K562 (cell line): ENCODE data around the gene FBXL12. TPM values are rescaled to one million over a fixed set of nuclear protein-coding genes. Genes with fewer than 3 reads are reported as not detected.

Experiments
- CEBPB ChIP-seq: fragments of 450-650 bp; IDR thresholded peaks from 2 replicates; pipeline ENCODE4 v1.6.1; 2016; ENCODE audit warnings: missing genetic modification characterization, missing compliant biosample characterization
- CHD1 ChIP-seq: fragments of 200-600 bp; sonication (generic); IDR thresholded peaks from one replicate; pipeline ENCODE4 v1.6.1; 2012; ENCODE audit warnings: mild to moderate bottlenecking, moderate library complexity, low read length, inconsistent platforms
- CHD4 ChIP-seq: fragments of 200-600 bp; sonication (generic); IDR thresholded peaks from 3 replicates; pipeline ENCODE4 v1.6.1; 2012; ENCODE audit warnings: low read depth, mild to moderate bottlenecking, mixed read lengths, low read length, inconsistent platforms; ENCODE audit not compliant: insufficient read depth, insufficient replicate concordance, poor library complexity, severe bottlenecking
- HDAC3 ChIP-seq: fragments of 450-650 bp; IDR thresholded peaks from 2 replicates; pipeline ENCODE4 v1.6.1; 2018; ENCODE audit warnings: borderline replicate concordance, mild to moderate bottlenecking, moderate library complexity; ENCODE audit not compliant: partially characterized antibody
- HMGXB4 ChIP-seq: sonication (generic); formaldehyde crosslinking; IDR thresholded peaks from 2 replicates; pipeline ENCODE4 v1.8.1; 2023; ENCODE audit warnings: mild to moderate bottlenecking, missing genetic modification reagents
- LARP7 ChIP-seq: fragments of 450-650 bp; IDR thresholded peaks from 2 replicates; pipeline ENCODE4 v1.6.1; 2016
- LCOR ChIP-seq: sonication (generic); formaldehyde crosslinking; IDR thresholded peaks from 2 replicates; pipeline ENCODE4 v1.8.0; 2022; ENCODE audit warnings: mild to moderate bottlenecking, missing genetic modification reagents
- NFXL1 ChIP-seq: fragments of 450-650 bp; formaldehyde crosslinking; IDR thresholded peaks from 2 replicates; pipeline ENCODE4 v1.4.0; 2021; ENCODE audit warnings: mild to moderate bottlenecking
- PURB ChIP-seq: sonication (generic); formaldehyde crosslinking; IDR thresholded peaks from 2 replicates; pipeline ENCODE4 v1.9.0; 2021; ENCODE audit warnings: low read depth, mild to moderate bottlenecking, missing genetic modification reagents
- RBM15 ChIP-seq: fragments of 200-400 bp; formaldehyde crosslinking; IDR thresholded peaks from 2 replicates; pipeline ENCODE4 v1.6.1; 2018; ENCODE audit warnings: mild to moderate bottlenecking, low read length, moderate library complexity; ENCODE audit not compliant: insufficient read depth
- SREBF1 ChIP-seq: fragments of 150-350 bp; IDR thresholded peaks from 2 replicates; pipeline ENCODE4 v1.6.1; 2014; ENCODE audit warnings: antibody characterized with exemption, low read depth, low read length, borderline replicate concordance
- STAG1 ChIP-seq: sonication (generic); formaldehyde crosslinking; IDR thresholded peaks from 2 replicates; pipeline ENCODE4 v1.5.0; 2020; ENCODE audit warnings: missing genetic modification reagents, borderline replicate concordance
- polyA plus RNA-seq, 8 experiments: library from polyadenylated mRNA; depleted of rRNA in 4 of 8; stranded (reverse) in 5 of 8; unstranded in 3 of 8; fragments of >200 nt; fragmentation: Nextera tagmentation in 2 of 8; fragmentation: Illumina TruSeq in 1 of 8; extraction: Ambion mirVana in 2 of 8; extraction: Trizol in 1 of 8; gene quantifications; 2 replicates each; pipeline versions ENCODE4 v1.2.1 to v1.2.3, GENCODE V29; 2011 to 2014; ENCODE audit warnings: inconsistent platforms in 1 of 8, missing spikeins in 1 of 8
- total RNA-seq, 7 experiments: library from RNA; depleted of rRNA in 6 of 7; stranded (reverse); fragments of >200 nt in 6 of 7; fragmentation: Illumina TruSeq in 2 of 7; extraction: Trizol in 2 of 7; gene quantifications; 2 replicates each; pipeline versions ENCODE4 v1.2.1 to v1.2.3, GENCODE V29; 2011 to 2021; ENCODE audit warnings: low replicate concordance in 1 of 7
- TF ChIP-seq, protein P1 (sequence below), 2 experiments: fragments of 450-650 bp; IDR thresholded peaks; 2 replicates each; pipeline ENCODE4 v1.6.1; 2016; ENCODE audit warnings: mild to moderate bottlenecking in 2 of 2, borderline replicate concordance in 1 of 2, low read depth in 1 of 2, moderate library complexity in 1 of 2
- TF ChIP-seq, protein P2 (sequence below): fragments of 250-450 bp; sonication (Bioruptor Pico); IDR thresholded peaks from 2 replicates; pipeline ENCODE4 v1.5.0; 2020; ENCODE audit warnings: mild to moderate bottlenecking, borderline replicate concordance

Gene FBXL12
- total and polyA plus RNA-seq, 9 of the 15 experiments (the other 6 are each of a cell fraction or from before 2014, with no cell fraction given) = 2.7 to 40.5 (median 26.5) TPM

GRCh38 chr19:9818734-9819595 lies at the start of gene FBXL12 (continued):
- TF ChIP-seq, protein P1, sequence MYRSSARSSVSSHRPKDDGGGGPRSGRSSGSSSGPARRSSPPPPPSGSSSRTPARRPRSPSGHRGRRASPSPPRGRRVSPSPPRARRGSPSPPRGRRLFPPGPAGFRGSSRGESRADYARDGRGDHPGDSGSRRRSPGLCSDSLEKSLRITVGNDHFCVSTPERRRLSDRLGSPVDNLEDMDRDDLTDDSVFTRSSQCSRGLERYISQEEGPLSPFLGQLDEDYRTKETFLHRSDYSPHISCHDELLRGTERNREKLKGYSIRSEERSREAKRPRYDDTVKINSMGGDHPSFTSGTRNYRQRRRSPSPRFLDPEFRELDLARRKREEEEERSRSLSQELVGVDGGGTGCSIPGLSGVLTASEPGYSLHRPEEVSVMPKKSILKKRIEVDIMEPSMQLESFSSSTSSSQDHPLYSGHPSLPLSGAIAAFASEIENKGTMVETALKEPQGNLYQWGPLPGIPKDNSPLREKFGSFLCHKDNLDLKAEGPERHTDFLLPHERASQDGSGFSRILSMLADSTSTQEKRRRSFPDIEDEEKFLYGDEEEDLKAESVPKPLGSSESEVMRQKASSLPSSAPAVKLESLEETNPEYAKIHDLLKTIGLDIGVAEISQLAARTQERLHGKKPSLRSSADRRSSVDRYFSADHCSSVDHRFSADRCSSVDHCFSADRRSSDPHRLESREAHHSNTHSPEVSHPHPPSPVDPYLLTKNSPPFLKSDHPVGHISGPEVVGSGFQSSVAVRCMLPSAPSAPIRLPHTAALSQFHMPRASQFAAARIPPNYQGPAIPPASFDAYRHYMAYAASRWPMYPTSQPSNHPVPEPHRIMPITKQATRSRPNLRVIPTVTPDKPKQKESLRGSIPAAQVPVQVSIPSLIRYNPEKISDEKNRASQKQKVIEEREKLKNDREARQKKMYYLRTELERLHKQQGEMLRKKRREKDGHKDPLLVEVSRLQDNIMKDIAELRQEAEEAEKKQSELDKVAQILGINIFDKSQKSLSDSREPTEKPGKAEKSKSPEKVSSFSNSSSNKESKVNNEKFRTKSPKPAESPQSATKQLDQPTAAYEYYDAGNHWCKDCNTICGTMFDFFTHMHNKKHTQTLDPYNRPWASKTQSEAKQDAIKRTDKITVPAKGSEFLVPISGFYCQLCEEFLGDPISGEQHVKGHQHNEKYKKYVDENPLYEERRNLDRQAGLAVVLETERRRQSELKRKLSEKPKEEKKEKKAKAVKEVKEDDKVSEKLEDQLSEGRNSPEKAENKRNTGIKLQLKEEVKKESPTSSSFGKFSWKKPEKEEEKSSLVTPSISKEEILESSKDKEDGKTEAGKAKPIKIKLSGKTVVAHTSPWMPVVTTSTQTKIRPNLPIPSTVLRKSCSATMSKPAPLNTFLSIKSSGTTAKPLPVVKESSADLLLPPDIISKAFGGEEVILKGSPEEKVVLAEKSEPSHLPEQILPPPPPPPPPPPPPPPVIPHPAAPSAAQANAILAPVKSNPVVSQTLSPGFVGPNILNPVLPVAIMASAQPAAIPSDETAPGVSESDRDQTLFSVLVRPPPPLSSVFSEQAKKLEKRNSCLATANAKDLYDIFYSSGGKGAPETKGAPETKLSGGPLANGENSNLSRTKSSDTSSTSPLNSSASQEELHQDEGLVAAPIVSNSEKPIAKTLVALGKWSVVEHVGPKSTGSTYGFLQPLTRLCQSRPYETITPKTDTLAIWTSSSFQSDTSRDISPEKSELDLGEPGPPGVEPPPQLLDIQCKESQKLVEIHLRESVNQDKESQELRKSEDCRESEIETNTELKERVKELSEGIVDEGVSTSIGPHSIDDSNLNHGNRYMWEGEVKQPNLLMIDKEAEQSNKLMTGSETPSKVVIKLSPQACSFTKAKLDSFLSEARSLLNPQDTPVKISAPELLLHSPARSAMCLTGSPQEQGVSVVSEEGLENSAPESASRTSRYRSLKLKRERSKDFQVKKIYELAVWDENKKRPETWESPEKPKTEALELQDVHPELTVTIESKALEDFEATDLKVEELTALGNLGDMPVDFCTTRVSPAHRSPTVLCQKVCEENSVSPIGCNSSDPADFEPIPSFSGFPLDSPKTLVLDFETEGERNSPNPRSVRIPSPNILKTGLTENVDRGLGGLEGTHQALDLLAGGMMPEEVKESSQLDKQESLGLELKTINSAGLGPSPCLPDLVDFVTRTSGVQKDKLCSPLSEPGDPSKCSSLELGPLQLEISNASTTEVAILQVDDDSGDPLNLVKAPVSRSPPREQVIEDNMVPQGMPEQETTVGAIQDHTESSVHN (IDR thresholded peaks at IDR 0.05; ENCODE audit: borderline replicate concordance in 1 of 2, low read depth in 1 of 2) = no peak
- TF ChIP-seq HDAC3 (no peak), STAG1 (CRISPR knock-in tag) (no peak), LARP7 (no peak), CHD1 (no peak), SREBF1 (peak; percentile 90), CEBPB (no peak), HMGXB4 (CRISPR knock-in tag) (0 out of 2 replicates have a peak, but pooled peaks have one; percentile 37), PURB (CRISPR knock-in tag) (no peak), LCOR (CRISPR knock-in tag) (peak; percentile 81), RBM15 (no peak), NFXL1 (no peak), CHD4 (no peak)
- TF ChIP-seq, protein P2, sequence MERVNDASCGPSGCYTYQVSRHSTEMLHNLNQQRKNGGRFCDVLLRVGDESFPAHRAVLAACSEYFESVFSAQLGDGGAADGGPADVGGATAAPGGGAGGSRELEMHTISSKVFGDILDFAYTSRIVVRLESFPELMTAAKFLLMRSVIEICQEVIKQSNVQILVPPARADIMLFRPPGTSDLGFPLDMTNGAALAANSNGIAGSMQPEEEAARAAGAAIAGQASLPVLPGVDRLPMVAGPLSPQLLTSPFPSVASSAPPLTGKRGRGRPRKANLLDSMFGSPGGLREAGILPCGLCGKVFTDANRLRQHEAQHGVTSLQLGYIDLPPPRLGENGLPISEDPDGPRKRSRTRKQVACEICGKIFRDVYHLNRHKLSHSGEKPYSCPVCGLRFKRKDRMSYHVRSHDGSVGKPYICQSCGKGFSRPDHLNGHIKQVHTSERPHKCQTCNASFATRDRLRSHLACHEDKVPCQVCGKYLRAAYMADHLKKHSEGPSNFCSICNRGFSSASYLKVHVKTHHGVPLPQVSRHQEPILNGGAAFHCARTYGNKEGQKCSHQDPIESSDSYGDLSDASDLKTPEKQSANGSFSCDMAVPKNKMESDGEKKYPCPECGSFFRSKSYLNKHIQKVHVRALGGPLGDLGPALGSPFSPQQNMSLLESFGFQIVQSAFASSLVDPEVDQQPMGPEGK (CRISPR knock-in tag) = no peak
